Keratinocyte (primary cell): Measurements from ENCODE around the gene ZNF423.

Experiments used
- EZH2 ChIP-seq: IDR thresholded peaks from one replicate; pipeline ENCODE4 v1.6.1; 2012; ENCODE audit warnings: inconsistent platforms, mild to moderate bottlenecking, low read length, moderate library complexity
- TF ChIP-seq, protein P1 (sequence below), 3 experiments: IDR thresholded peaks in 1 of 3; conservative IDR thresholded peaks in 1 of 3; optimal IDR thresholded peaks in 1 of 3; 2 replicates in 2 of 3; 3 replicates in 1 of 3; pipeline versions ENCODE3 to v1.5.1; 2011; ENCODE audit warnings: low read length in 3 of 3, mild to moderate bottlenecking in 3 of 3, moderate library complexity in 2 of 3, control low read depth in 1 of 3, inconsistent platforms in 1 of 3; ENCODE audit not compliant: insufficient read depth in 2 of 3; ENCODE audit errors: extremely low read depth in 1 of 3

DNA sequence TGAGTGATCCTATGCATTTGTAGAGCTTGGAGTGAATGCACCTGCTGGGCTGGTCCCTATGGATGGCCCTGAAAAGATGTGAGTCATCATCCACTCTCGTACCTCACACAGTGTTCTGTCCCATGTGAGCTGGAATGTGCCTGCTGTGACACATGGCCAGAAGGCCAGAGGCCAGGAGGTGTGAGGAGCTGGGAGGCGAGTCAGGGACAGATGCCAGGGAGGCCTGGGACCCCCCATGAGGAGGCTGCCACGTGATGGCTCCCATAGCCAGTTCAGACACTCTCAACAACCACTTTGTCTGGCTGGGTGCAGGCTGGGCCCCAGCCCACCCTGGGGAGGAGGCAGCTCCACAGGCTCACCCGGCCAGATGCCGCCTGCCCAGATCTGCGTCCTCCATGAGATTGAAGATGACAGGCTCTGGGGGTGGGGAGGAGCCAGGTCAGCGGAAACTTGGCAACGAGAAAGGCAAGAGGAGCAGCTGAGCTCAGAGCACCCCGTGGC is 313.5 kb downstream of the ZNF423 start:
- TF ChIP-seq, protein P1, sequence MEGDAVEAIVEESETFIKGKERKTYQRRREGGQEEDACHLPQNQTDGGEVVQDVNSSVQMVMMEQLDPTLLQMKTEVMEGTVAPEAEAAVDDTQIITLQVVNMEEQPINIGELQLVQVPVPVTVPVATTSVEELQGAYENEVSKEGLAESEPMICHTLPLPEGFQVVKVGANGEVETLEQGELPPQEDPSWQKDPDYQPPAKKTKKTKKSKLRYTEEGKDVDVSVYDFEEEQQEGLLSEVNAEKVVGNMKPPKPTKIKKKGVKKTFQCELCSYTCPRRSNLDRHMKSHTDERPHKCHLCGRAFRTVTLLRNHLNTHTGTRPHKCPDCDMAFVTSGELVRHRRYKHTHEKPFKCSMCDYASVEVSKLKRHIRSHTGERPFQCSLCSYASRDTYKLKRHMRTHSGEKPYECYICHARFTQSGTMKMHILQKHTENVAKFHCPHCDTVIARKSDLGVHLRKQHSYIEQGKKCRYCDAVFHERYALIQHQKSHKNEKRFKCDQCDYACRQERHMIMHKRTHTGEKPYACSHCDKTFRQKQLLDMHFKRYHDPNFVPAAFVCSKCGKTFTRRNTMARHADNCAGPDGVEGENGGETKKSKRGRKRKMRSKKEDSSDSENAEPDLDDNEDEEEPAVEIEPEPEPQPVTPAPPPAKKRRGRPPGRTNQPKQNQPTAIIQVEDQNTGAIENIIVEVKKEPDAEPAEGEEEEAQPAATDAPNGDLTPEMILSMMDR (optimal IDR thresholded peaks at IDR 0.05 in 1 of 3, IDR thresholded peaks at IDR 0.05 in 1 of 3, conservative IDR thresholded peaks at IDR 0.05 in 1 of 3; ENCODE audit: extremely low read depth in 1 of 3, insufficient read depth in 2 of 3, low read length in 3 of 3) = no peak
- TF ChIP-seq EZH2 = no peak
